ENCODE measurements around the gene TMEM120A.

Gene TMEM120A

DNA sequence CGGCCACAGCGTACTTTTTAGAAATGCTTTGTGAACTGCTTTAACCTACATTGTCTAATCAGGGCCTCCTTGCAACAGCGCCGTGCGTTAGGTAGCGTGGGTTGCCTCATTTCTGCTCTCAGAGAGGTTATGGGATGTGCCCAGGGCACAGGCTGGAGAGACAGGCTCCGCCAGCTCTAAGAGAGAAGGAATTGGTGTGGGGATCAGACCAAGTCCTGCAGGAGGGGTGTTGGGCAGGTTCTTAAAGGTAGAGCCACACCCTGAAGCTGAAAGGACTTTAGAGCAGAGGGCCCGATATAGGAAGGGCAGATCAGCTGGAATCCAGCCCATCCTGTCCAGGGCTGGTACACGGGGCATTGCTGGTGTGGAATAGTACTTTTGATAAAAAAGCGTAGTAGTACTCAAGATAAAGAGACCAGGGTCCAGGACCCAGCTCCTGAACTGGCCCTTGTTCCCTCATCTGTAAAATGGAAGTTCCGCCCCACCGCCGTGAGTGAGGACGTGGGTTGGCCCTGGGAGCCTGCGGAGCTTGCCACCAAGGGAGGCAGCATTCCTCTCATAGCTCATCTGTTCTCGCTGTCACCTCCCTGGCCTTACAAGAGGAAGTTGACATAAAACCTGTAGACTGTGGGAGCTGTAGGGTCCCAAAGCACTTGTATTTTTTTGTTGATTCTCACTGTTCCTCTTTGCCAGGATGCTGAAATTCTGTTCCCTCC is 37.2 kb downstream of the TMEM120A start:
- DNase-seq (ENCODE audit: low read depth) = no peak

DNA sequence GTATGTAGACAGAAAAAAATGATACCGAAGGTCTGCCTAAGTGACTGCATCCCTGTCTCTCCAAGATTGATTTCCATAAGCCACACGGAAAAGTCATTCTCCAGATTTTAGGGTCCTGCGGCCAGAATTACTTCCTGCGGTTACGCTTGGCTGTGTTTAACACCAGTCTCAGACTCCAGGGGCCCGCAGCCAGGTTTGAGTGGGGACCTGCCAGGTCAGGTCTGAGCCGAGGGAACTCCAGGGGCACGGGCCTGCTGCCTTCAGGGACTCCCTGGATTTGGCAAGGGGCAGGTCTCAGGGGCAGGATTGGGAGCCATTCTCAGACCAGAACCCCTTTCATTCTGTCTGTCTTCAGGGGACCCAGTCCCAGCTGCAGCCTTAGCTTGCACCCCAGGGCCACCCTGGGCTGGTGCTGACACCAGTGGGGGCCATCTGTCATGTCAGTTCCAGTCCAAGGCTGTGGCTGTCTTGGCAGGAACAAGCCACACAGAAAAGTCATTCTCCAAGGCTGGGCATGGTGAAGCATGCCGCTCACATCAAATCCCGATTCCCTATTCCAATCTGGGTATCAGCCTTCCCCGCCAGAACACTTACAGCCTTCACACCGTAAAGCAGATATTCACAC is 39.0 kb downstream of the TMEM120A start:
- DNase-seq (ENCODE audit: low read depth) = no peak

DNA sequence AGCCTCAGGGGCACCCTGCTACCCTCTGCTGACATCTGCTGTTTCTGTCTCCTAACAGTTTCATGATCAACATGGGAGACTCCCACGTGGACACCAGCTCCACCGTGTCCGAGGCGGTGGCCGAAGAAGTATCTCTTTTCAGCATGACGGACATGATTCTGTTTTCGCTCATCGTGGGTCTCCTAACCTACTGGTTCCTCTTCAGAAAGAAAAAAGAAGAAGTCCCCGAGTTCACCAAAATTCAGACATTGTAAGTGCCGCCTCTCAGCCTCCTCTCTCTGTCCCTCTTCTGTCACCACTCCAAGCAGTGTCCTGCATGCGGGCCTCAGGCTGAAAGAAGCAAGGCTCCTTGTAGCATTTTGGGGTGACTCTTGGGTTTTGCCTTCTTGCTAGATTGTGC is 40.5 kb downstream of the TMEM120A start:
- DNase-seq (ENCODE audit: low read depth) = no peak

DNA sequence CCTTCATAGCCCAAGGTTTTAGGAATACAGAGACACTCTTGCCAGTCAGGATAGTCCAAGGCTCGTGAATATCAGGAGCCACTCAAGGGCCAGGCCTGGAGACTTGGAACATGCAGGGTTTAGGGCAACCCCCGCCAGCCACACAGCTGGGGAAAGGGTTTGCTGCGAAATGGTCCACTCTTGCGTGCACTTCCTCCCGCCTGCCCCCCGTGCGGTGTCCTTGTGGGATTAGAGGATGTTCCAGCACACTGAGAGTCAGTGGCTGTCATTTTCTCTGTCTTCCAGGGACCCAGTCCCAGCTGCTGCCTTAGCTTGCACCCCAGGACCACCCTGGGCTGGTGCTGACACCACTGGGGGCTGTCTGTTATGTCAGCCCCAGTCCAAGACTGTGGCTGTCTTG is 41.0 kb downstream of the TMEM120A start:
- no peak for DNase-seq (ENCODE audit: low read depth)

DNA sequence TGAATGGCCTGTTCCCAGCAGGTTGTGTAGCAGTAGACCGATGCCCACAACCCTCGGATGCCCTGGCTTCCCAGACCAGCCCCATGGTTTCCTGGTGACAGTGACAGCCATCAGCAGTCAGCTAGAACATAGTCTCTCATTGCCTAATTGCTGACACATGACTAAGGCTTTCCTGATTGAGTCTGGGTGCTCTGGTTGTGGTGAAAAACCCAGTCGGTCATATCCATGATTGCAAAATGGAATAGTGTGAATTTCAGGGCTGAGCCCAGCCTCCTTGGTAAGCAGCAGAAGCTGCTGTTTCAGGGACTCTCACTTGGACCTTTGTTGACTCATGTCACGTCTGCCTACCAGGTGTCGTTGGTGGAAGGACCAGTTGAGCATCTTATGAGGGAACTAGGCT is 42.9 kb downstream of the TMEM120A start:
- DNase-seq (ENCODE audit: low read depth) = no peak

DNA sequence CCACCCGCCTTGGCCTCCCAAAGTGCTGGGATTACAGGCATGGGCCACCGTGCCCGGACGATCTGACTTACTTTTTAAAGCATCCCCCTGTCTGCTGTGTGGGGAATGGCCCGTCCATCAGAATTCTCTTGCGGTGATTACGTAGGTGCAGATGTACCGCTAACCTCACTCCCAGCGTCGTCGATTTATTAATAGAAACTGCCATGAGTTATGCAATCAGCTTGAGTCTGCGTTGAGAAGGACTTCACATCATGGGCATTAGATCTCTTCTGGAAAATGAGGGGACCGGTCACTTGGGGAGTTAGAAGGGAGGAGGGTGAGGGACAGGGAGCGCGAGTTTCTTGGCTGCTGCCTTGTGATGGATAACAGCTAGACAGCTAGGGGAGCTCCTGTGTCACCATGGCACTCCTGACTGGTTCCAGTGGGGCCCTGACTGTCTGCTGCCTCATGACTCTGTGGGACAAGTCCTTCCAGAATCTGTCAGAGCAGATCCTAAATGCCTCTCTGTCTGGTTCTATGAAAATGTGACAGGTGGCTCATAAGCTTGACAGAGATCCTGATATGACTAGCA is 44.2 kb downstream of the TMEM120A start:
- DNase-seq (ENCODE audit: low read depth) = no peak

DNA sequence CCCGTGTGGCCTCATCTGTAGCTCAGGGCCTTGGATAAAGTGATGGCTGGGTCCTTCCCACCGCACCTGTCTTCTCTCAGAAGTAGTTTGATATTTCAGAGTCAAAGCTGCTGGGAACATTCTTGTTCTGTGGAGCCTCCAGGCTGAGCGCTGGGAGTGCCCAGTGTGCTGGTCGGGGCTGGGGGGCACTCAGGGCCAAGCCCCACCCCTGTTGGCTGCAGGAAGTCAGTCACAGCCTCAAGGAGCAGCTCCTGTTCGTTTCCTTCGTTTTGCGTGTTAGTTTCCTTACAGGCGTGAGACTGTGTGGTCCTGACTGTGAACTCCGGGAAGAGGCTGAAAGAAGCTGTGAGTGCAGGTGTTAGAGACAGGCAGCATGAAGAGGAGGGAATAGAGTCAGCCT is 46.2 kb downstream of the TMEM120A start:
- no peak for DNase-seq (ENCODE audit: low read depth)

DNA sequence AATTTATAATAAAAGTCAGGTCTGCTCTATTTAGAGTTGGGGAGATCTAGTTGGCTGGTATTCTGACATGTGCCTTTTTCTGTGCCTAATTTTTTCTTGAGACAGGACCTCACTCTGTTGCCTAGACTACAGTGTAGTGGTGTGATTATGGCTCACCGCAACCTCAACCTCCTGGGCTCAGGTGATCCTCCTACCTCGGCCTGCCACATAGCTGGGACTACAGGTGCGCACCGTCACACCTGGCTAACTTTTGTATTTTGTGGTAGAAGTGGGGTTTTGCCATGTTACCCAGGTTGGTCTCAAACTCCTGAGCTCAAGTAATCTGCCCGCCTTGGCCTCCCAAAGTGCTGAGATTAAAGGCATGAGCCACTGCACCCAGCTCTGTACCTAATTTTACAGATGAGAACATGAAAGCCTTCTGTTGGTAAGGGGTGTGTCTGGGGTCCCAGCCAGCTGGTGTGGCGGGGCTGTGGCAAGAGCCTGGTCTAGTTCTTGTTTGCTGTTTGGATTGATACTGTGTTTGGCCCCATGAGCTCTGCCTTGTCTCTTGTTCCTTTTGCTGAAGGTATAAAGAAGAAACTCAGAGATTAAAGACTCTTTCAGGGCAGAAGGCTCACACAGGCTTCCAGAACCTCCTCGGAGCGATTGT is 48.1 kb downstream of the TMEM120A start:
- no peak for DNase-seq (ENCODE audit: low read depth)

DNA sequence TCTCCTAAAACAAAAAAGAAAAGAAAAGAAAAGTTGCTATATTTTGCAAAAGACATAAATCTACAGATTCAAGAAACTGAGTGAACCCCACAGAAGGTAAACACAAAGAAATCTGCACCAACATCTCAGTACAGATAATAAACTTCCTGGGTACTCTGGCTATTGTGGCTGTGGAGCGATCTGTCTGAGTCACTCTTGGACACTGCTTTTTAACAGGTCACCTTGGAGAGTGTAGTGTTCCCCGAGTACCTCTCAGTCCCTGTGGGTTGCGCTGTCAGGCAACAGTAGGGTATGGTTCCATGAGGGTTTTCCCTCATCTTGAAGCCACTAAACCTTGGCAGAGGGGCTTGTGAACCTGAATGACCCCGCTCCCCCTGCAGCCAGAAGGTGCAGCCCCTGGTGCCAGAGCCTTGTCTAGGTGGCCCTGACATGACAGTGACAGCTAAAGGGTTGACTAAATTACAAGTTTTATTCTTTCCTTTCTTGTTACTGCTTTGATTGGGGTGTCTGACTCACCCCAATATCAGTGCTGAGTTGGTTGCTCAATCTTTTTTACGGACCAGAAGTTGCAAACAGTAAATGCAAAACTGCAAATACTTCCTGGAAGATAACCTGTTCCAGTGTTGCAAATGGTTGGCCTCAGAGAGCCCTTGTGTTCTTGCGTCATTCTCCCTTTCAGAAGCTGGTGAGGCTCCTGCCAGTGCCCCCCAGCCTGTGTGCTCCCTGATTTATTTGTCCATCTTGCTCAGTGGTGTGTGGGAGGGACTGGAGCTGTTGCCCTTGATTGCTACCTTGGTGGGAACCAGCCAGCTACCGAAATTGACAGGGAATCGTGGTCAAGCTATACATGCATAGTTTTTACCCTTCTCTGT is 48.9 kb downstream of the TMEM120A start:
- no peak for DNase-seq (ENCODE audit: low read depth)

DNA sequence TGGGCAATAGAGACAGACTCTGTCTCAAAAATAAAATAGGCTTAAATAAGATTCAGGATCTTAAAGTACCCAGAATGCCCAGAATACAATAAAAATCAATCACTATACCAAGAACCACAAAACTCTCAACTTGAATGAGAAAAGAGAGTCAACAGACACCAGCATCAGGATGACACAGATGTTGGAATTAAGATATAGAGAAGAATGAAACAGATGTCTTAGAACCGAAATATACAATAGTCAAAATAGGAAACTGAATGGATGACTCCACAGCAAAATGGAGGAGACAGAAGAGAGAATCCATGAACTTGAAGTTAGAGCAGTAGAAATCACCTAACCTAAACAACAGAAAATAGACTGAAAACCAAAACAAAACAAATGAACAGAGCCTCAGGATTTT is 49.9 kb downstream of the TMEM120A start:
- no peak for DNase-seq (ENCODE audit: low read depth)

DNA sequence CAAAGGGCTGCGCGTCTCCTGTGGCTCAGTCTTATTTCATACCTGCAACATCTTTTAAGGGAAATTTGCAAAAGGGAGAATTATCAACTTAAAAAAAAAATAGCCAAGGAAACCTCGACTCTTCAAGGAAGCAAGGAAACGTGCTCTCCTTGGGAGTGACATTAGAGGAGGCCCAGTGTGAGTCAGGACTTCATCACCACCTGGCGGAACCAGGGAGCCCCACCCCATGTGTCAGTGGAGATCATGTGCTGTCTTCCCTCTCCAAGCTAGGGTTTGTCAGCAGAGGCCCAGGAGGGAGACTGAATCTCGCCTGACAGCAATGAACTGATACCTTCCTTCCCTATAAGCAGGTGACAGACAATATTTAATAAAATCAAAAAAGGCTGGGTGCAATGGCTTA is 50.5 kb downstream of the TMEM120A start:
- DNase-seq (ENCODE audit: low read depth) = no peak

DNA sequence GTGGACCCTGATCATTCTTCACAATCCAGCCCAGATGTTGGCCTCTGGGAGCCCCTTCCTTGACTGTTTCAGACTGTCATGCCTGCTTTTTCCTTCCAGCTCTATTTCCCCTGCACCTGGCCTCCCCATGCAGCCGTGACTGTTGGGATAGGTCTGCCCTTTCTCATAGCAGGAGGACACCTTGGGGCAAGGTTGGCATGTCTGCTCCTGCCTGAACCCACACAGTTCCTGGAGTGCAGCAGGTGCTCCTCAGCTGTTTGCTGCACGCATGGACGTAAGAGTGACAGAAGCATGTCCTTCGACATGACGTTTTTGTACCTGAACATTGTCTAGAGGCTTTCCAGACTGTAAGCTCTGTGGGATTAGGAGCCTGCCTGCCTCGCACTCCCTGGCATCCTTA is 55.5 kb downstream of the TMEM120A start:
- DNase-seq (ENCODE audit: low read depth) = no peak

DNA sequence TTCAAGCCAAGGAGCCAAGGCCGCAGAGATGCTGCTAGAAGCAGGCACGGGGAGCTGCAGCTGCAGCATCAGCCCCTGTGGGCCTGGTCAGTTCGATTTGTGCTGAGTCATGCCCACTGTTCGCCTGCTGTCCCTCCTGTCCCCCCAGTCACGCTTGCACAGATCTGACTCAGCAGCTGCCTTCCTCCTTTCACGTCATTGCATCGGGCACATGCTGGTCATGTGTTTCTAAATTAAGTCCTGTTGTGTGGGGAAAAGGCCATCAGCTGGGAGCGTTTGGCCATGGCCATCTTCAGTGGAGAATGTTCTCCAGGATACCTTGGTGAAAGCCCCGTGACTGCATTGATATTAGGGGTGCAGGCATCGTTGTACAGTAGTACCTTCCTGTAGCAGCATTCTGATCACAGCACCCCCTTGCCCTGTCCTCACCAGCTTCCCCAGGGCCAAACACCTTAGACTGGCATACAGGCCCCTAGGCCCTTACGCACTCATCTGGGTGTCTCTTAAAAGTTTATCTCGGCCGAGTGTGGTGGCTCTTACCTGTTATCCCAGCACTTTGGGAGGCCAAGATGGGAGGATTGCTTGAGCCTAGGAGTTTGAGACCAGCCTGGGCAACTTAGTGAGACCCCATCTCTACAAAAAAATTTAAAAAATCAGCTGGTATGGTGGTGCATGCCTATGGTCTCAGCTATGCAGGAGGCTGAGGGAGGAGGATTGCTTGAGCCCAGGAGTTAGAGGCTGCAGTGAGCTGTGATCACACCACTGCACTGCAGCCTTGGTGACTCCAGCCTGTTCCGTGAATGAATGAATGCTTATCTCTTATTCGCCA is 56.2 kb downstream of the TMEM120A start:
- no peak for DNase-seq (ENCODE audit: low read depth)
